Stimulated activated CD4-positive, alpha-beta T cell treated with anti-CD3 and anti-CD28 coated beads, Interleukin-12 subunit alpha, Interleukin-12 subunit beta, amount 100 ng/mL, for 48 hours (primary cell): Measurements from ENCODE around the gene KIF3B.

ENCODE experiments used
- DNase-seq, 3 donors: peaks; one replicate each; pipeline ENCODE4 v3.0.0-alpha.2; 2020; ENCODE audit warnings: low read depth in 2 of 3, low spot score in 1 of 3

KIF3B gene

GRCh38 chr20:32277361-32278198 lies at the start of gene KIF3B:
Gene KIF3B, plus strand, starts transcription at chr20:32277651. Its CDS starts 32,127 bp downstream, at chr20:32309778.
- DNase-seq, result peak; percentile 79 to 83 (median 81)

DNA sequence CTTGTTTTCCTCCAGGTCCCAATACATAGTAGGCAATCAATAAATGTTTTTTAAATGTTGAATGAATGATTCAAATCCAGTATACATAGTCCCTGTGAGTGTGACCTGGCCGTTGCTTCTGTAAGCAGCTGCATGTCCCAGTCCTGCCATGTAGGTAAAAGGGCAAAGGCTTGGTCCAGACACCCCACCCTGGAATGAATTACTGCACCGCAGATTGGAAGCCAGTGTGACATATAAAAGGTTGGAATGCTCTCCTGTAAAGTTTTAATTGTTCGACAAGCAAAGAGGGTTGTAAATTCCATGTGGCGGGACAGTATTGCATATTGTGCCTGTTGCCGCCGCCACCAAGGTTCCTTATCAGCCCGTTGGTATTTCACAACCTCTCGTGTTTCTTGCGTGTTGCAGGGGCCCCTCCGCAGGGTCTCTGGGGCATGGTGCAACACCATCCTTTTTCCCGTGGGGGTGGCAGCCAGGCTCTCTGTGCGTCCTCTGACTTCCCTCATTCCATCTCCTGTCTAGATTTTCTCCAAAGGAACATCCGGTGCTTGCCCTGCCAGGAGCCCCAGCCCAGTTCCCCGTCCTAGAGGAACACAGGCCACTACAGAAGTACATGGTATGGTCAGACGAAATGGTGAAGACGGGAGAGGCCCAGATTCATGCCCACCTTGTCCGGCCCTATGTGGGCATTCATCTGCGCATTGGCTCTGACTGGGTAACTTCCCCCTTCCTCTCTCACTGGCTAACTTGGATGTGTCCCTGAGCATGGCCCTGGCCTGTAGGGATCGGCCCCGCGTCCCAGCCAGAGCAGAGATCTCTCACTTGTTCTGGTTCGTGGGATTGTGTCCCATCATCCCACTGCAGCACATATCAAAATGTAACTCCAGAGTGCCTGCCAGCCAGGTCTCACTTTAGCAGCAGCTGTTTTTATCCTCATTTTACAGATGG lies 49.4 kb upstream of the KIF3B start:
- no peak for DNase-seq

DNA sequence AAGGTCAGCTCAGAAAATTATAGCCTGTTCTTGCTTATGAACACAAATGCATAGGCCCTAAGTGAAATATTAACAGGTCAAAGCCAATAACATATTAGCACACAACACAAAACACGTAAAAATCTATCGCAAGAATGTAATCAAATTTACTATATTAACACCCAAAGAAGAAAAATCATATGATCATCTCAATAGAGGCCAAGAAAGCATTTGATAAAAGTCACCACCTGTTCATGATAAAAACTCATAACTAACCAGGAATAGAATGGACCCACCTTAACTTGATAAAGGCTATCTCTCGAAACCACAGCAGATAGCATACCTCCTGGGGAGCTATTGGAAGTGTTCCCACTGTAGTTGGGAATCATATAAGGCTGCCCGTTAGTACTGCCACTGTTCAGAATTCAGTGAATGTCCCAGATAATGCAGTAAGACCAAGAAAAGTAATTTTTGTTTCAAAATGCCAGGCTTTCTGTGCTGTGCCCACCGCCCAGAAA lies 48.2 kb upstream of the KIF3B start:
- DNase-seq, result no peak

DNA sequence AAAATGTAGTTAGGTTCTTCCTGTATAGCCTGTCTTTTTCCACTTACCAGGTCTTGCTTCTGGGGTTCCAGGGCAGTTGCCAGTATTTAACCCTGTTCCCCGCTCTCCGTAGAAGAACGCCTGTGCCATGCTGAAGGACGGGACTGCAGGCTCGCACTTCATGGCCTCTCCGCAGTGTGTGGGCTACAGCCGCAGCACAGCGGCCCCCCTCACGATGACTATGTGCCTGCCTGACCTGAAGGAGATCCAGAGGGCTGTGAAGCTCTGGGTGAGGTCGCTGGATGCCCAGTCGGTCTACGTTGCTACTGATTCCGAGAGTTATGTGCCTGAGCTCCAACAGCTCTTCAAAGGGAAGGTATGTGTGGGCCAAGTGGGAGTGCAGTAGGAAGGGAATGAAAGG lies 46.7 kb upstream of the KIF3B start:
- DNase-seq, result no peak

DNA sequence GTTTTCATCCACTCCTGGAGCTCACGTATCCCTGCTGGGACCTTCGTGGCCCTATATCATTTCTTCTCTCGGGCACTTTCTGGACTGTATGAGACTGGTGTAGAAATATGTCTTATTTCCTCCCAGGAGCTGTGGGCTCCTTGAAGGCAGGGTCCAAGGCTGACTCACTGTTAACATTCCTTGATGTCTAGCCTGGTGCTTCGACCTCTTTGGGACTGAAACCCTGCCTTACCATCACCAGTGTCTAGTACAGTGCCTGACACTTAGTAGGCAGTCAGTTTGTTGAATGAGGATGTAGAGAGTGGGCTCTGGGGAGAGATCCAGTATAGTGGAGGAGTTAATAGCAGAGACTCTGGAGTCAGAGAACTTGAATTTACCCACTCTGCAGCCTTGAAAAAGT lies 46.2 kb upstream of the KIF3B start:
- no peak for DNase-seq

DNA sequence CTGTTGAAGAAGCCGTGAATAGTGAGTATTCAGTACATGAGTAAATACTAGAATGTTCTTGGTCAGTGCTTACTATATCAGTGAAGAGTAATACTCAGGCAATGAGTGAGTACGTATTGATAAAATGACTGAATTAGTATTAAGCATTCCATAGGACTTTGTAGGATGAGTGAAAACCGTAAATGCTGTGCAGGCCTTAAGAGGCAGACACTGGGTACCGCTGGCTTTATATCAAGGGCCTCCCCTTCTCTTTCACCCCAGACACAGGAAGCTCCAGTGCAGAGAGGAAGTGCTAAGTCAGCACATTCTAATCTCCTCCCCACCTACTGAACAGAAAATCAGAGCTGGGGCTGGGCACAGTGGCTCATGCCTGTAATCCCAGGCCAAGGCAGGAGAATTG lies 45.6 kb upstream of the KIF3B start:
- peak in 2 of 3 donors; percentile 31 to 52 for DNase-seq

DNA sequence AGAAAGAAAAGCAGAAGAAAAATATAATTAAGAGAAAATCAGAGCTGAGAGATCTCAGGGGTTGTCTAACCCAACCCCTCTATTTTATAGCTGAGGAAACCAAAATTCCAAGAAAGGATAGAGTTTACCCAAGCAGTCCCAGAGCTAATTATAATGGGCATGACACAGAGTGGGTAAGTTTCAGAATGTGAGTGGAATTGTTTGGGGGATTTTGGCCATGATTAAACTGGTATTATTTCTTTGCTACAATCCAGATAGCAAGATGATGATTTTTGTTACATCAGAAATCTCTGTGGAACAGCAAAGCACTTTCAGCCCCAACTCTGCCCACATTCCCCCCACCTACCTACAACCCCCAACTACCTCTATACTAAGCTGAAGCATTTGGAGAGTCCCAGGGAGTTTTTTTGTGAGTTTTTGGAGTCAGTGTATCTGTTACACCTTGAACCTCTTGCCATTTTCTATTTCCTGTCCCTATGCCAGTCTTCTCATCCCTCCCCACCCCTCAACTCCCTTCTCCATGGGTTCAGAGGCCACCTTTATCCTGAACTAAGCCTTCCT lies 45.0 kb upstream of the KIF3B start:
- no peak for DNase-seq

DNA sequence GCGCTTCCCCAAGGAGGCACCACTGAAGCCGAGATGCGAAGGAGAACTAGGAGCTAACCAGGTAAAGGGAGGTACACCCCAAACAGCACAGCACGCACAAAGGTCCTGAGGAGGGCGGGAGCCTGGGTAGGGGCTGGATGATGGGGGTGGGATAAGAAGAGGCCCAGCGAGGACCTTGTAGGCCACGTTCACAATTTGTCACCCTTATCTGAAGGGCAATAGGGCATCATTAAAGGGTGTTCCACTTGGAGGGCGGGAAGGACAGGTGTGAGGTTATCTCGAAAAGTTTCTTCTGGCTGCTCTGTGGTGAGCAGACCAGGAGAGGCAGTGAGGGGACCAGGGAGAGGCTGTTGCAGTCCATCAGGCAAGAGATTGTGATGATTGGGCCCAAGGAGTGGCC lies 44.2 kb upstream of the KIF3B start:
- no peak for DNase-seq

DNA sequence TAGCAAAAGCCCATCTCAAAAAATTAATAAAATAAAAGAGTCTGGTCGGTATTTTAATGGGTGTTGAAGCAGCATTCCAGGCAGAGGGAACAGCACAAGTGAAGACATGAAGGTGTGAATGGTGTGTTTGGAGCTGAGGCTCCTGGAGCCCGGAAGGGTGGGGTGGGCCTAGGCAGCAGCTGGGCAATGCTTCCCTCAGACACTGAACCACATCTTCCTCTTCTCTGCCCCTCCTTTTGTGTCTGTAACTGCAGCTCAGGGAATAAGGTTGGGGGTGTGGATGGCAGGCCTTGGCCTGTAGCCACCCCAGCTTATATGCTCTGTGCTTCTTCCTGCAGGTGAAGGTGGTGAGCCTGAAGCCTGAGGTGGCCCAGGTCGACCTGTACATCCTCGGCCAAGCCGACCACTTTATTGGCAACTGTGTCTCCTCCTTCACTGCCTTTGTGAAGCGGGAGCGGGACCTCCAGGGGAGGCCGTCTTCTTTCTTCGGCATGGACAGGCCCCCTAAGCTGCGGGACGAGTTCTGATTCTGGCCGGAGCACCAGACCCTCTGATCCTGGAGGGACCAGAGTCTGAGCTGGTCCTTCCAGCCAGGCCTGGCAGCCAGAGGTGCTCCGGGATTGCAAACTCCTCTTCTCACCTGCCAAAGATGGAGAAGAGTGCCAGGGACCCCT lies 43.2 kb upstream of the KIF3B start:
- no peak for DNase-seq

GRCh38 chr20:32235331-32236047 lies 42.0 kb upstream of the KIF3B start:
- no peak for DNase-seq

GRCh38 chr20:32236048-32236533 lies 41.4 kb upstream of the KIF3B start:
- no peak for DNase-seq

GRCh38 chr20:32236819-32237218 lies 40.6 kb upstream of the KIF3B start:
- DNase-seq, result no peak

DNA sequence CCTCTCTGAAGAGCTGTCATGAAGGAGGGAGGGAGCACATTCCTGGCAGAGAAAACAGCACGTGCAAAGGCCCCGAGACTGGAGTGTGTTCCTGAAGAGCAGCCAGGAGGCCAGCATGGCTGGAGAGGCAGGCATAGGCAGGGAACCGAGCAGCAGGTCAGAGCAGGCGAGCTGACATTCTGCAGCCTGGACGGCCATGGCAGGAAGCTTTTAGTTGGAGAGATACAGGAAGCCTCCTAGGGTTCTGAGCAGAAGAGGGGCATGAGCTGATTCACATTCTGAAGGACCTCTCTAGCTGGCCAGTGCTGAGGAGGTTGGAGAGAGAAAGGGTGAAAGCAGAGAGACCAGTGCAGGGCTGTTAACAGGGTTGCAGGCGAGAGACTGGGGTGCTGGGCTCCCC lies 40.0 kb upstream of the KIF3B start:
- DNase-seq, result no peak

GRCh38 chr20:32238483-32239425 lies 38.7 kb upstream of the KIF3B start:
- DNase-seq, result no peak

DNA sequence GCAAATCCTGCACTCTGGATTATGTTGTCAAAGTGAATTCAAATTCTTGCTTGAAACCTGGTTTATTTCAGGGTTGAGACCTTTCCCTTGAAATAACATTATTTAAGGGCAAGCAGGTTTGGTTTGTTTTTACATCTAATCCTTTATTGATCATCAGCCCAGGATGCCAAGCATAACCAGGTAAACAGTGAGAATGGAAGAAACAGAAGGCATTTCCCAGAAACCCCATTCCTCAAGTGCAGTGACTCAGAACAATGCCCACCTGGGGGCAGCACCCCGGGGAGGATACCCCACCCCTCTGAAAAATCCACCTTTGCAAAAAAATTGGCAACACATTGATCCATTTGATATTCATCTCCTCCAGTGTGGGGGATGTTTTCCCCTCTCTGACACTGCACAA lies 37.2 kb upstream of the KIF3B start:
- DNase-seq, result no peak

DNA sequence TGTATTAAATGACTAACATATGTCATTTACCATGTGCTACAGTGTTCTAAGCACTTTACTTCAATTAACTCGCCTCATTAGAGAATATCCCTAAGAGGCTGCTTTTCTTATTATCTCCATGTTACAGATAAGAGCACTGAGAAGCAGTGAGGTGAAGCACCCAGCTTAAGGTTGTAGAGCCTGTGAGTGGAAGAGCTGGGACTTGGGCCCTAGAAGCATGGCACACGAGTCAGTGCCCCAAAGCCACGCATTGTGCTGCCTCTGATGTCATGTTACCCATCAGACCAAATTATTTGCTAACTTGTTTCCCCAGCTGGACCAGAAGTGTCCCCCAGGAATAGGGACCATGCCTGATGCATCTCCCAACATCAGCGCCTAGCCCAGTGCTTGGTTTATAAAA lies 35.6 kb upstream of the KIF3B start:
- no peak for DNase-seq

GRCh38 chr20:32244150-32244823 lies 33.2 kb upstream of the KIF3B start:
- DNase-seq, result no peak

GRCh38 chr20:32244959-32245358 lies 32.5 kb upstream of the KIF3B start:
- no peak for DNase-seq
